ENCODE measurements around the gene ZSCAN21.
"Not testable (repeated sequence)": the region's sequence is repeated elsewhere in the genome, so short reads cannot be mapped to it uniquely, and the experiment has no call there.

Gene ZSCAN21

DNA sequence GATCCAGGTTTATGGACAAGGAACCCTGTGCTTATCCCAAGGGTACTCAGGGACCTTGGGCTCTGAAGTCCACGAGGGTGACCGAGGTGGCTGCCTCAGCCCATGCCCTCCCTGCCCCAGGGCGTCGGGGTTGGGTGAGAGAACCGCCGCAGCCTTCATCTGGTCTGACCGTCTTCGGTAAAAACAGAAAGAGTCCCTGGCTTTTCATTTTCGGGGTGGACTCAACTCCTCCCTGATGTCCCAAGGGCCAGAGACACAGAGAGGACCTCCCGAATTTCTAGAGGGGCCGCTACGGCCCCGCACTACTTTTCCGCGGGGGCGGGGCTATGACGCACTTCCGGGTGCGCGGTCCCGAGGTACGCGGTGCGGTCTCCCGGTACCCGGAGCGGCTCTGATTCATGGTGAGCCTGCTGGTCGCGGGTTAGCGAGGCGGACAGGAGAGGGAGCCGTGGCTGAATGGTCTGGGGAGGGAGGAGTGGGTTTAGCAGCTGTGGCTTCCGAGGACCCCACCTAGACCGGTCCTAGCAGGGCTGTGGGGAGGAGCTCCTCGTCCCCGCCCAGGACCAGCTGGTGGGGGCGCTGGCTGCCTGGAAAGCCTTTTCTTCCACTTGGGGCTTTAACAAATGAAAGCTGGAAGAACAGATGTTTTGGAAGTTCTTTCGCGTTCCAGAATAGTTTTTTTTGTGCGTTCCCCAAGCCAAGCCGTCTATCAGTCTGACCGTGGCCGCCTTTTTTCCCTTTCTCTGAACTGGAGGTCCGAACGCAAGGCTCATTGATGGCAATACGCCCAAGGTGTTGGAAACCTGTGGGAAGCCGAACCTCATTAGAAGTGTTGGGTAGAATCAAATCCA lies at the start of gene ZSCAN21:
ZSCAN21 (plus strand) TSS at position 334 of the 851 bp plus-strand sequence. CDS start 7,233 bp downstream, outside the sequence.
- DNase-seq (ENCODE audit: low read depth), result peak; percentile 78

DNA sequence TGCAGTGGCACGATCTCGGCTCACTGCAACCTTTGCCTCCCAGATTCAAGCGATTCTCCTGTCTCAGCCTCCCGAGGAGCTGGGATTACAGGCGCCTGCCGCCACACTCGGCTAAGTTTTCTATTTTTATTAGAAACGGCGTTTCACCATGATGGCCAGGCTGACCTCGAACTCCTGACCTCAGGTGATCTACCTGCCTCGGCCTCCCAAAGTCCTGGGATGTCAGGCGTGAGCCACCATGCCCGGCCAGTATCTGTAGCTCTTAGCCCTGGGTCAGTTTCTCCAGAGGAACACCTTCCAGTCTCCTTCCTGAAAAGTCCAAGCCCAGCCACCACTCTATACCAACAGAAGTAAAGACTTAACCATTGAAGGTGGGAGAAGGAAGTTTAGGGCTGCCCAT lies 49.3 kb upstream of the ZSCAN21 start:
- DNase-seq (ENCODE audit: low read depth), result no peak

DNA sequence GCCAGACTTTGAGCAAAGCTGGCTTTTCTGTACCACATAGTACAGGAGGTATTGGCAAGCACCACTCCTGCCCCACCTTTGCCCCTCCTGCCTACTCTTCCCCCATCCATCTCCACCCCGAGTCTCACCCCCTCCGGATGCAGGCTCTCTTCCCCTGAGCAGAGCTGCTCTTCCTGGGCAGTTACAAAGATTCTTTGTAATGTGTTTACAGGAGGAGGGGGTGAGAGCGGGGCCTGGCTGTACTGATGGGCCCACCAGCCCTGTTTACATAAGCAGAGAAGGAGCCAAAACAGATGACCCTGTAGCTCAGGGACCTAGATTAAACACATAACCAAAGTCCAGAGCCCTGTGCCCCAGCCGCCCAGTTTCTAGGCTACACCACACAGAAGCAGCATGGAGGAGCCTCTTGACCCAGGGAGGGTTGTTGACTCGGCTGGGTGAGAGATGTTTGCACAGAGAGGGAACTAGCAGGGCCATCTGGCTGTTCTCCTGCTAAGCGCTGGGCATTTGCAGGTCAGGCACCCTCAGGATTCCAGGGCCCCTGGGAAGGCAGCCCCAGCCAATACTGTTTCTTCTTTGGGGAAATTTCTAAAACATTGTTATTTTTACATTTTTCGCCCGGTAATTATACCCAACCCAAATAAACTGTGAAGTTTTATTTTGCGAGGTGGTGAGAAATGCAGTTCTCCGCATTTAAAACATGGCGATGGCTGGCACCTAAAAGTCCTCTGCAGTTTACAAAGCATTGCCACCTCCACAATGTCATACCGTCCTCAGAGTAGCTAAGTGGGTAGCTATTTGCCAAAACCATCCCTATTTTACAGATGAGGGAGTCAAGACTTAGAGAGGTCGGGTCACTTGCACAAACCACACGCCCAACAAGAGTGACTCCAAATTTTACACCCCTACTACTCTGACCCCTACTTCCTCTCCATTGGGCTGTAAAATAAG lies 45.6 kb upstream of the ZSCAN21 start:
- DNase-seq (ENCODE audit: low read depth), result no peak

DNA sequence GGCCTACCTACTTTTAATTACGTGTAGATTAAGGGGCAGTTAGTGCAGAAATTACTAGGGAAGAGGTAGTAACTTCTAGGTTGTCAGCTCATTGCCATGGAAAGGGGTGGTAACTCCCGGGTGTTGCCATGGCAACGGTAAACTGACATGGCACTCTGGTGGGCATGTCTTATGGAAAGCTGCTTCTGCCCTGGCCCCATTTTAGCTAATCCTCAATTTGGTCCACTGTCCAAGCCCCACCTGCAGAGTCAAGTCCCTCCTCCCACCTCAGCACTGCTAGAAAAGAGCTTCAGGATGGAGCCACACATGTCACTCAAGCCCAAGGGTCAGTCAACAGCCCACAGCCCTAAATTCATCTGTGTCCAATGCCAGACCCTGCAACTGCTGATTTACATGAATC lies 41.7 kb upstream of the ZSCAN21 start:
- no peak for DNase-seq (ENCODE audit: low read depth)

DNA sequence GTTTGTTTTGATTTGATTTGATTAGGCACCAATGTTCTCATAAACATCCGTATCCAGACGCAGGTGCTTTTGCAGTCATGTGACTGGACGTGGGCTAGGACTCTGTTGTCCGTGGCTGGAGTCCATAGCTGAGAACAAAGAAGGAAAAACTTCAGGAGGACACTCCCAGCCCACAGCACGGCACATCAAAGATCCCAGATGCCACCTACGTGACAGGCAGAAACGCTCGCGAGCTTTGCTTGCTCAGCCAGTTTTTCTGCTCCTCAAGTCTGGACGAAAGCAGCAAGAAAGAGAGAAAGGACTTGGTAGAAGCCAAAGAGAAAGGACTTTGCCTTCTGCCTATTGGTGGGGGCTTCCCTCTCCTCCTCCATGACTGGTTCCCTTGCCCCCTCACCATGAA lies 41.0 kb upstream of the ZSCAN21 start:
- no peak for DNase-seq (ENCODE audit: low read depth)

DNA sequence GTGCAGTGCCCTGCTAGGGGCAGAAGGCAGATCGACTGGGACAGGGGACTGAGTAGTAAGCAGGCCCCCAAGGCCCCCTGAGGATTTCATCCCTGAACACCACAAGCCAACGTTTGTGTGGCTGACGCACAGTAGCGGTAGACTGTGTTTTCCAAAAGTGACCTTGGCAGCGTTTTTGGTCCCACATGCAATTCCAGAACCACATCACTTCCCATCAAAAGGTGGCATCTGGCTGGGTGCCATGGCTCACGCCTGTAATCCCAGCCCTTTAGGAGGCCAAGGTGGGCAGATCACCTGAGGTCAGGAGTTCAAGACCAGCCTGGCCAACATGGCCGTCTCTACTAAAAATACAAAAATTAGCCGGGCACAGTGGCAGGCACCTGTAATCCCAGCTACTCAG lies 39.6 kb upstream of the ZSCAN21 start:
- not testable (repeated sequence) for DNase-seq (ENCODE audit: low read depth)

GRCh38 chr7:100010901-100011300 lies 38.7 kb upstream of the ZSCAN21 start:
- DNase-seq (ENCODE audit: low read depth), result no peak

DNA sequence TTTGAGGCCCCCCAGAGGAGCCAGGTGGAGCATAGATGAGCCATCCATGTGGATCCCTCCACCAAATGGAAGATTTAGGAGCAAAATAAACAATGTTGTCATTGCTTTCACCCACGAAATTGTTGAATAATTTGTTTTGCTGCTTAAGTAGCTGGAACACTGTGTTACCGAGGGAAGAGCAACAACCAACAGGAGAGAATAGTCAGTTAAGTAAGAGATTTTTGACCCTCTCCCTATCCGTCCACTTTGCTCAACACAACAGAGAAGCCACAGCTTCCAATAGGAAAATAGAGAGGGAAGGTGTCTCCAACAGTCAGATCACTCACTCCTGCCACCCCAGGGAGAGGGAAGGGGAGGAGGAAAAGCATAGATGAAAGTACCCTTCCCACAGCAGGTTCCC lies 38.1 kb upstream of the ZSCAN21 start:
- no peak for DNase-seq (ENCODE audit: low read depth)

- not testable (repeated sequence) for DNase-seq (ENCODE audit: low read depth)
Observed at GRCh38 chr7:100012385-100013327, 36.9 kb upstream of the ZSCAN21 start.

DNA sequence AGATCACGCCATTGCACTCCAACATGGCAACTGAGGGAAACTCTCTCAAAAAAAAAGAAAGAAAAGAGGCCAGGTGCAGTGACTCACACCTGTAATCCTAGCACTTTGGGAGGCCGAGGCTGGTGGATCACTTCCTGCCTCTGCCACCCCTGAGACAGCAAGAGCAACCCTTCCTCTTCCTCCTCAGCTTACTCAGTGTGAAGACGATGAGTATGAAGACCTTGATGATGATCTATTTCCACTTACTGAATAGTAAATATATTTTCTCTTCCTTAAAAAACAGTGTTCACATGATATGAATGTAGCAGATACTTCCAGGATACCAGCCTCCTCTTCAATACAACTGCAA lies 36.3 kb upstream of the ZSCAN21 start:
- no peak for DNase-seq (ENCODE audit: low read depth)

DNA sequence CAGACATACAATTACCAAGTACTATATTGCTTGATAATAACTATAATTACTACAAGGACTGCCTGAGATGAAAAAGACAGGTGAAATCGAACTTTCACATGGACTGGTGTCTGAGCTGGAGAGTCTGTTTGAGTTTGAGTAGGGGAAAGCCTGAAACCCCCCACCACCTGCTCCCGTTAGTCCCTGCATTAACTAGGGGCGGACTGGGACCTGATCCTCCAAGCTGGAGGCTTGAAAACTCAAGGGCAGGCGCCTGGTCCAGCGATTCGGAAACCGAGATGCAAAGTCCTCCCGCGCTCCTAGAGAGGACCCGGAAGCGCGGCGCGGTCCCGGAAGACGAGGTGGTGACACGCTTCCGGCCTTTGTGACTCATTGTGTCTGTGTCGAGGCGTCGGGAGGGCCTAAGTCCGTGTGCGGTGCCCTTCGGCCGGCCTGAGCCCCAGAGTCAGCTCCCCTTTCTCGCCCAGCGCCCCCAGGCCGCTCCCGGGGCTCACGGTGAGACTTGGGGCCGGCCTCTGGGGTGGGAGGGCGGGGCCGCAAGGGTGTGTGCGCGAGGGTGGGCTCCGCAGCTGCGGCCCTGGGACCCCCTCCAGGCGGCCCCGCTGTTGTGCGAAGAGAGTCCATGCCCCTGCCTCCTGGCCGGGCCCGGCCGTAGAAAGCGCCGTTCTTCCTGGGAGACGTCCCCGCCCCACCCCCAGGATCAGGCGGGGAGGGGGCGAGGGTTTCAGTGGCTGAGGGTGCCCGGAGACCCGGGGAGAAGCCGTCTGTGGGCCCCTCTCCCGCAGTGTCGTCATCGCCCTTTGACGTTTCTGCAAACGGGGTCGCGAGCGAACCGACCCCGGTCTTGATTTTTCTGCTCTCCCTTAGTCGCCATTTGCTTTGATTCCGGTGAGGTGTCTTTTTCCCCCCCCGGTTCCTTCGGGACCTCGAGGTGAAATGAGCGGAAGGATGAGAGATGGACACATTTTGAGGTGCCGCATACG lies 34.1 kb upstream of the ZSCAN21 start, which contains the start of gene ZKSCAN1:
ZKSCAN1 (plus strand) TSS at position 365 of the 983 bp plus-strand sequence. CDS start 7,911 bp downstream, outside the sequence.
- peak; percentile 87 for DNase-seq (ENCODE audit: low read depth)

- DNase-seq (ENCODE audit: low read depth), result no peak
Observed at GRCh38 chr7:100016215-100016901, 33.2 kb upstream of the ZSCAN21 start.

GRCh38 chr7:100017300-100017699 lies 32.3 kb upstream of the ZSCAN21 start:
- DNase-seq (ENCODE audit: low read depth), result no peak

DNA sequence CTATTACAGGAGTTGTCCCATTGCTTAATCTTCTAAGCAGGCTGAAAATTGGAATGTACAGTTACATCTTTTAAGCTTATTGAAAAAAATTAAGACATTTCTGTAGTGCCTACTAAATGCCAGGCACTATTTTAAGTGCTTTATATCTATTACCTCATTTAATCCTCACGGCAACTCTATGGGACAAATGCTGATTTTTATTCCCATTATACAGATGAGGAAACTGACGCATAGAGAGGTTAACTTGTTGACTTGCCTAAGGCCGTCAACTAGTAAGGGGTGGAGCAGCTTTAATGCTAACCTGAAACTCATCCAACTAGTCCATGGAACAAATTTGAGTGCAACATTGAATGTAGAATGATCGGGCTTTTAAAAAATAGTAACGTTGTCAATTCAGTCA lies 31.7 kb upstream of the ZSCAN21 start:
- no peak for DNase-seq (ENCODE audit: low read depth)

DNA sequence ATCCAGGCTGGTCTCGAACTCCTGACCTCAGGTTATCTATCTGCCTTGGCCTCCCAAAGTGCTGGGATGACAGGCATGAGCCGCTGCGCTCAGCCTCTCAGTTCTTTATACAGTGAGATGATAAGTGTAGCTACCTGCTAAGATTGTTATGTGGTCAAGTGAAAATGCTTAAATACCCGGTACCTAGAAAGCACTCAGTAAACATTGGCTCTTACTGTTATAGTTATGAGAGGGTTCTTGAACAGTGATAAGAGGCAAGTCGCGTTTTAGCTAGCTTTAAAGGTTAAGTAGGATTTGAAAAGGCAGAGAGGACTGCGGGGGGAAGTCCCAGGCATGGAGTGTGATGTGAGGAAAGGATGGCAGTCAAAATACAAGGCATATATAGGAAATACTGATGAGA lies 29.7 kb upstream of the ZSCAN21 start:
- DNase-seq (ENCODE audit: low read depth), result no peak

- no peak for DNase-seq (ENCODE audit: low read depth)
Observed at GRCh38 chr7:100021297-100021696, 28.3 kb upstream of the ZSCAN21 start.

DNA sequence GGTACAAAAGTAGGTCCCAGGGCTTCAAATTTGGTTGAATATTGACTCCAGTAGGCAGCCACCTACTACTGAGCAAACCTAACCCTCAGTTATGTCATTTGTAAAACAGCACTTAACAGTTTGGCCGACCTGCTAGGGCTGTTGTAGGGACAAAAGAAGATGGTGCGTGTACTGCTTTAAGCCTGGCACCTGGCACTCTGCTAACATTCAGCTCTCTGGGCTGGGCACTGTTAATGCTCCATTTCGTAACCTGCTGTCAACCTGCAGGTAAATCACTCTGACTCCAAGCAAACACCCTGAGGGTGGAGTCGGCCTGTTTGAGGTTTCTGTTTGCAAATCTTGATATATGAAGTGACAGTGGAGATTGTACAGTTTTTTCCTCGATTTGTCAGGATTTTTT lies 27.0 kb upstream of the ZSCAN21 start:
- DNase-seq (ENCODE audit: low read depth), result no peak

DNA sequence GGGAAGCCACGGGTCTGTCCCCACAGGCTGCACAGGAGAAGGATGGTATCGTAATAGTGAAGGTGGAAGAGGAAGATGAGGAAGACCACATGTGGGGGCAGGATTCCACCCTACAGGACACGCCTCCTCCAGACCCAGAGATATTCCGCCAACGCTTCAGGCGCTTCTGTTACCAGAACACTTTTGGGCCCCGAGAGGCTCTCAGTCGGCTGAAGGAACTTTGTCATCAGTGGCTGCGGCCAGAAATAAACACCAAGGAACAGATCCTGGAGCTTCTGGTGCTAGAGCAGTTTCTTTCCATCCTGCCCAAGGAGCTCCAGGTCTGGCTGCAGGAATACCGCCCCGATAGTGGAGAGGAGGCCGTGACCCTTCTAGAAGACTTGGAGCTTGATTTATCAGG lies 26.0 kb upstream of the ZSCAN21 start:
- no peak for DNase-seq (ENCODE audit: low read depth)

GRCh38 chr7:100024020-100024619 lies 25.5 kb upstream of the ZSCAN21 start:
- no peak for DNase-seq (ENCODE audit: low read depth)
